SH-SY5Y (cell line): Measurements from ENCODE around the gene CCNK.

Experiments
- GATA2 ChIP-seq: IDR thresholded peaks from 2 replicates; pipeline ENCODE4 v1.6.1; 2011; ENCODE audit warnings: mild to moderate bottlenecking, low read depth, low read length
- GATA3 ChIP-seq: IDR thresholded peaks from 2 replicates; pipeline ENCODE4 v1.6.1; 2011; ENCODE audit warnings: low read depth, mild to moderate bottlenecking, low read length, moderate library complexity

DNA sequence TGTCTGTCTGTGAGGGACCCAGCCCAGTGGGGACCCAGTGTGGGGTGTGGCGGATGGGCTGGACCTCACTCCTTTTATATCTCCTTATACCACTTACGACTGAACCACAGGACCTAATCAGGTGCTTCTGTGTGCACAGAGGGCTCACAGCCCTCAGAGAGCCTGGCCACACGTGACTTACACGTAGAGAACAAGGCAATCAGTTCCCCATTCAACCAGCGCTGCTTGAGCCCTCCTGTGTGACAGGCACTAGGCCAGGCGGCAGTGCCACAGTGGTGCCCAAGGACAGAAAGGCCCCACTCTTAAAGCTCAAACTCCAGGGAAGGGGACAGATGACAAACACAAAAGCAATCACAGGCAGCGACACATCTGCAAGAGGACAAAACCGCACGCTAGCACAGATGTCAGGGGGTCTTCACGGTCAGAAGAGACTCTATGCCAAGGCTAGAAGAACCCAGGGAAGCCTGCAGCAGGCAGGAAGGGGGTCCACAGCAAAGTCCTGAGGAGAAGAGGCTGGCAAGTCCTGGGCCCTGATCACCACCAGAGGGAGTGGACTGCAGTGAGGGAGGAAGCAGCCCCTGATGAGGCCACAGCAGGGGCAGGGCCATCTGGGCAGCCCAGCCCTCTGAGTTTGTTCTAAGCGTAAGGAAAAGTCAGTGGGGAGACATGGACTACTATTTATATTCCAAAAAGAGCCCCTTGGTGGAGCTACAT is 39.9 kb upstream of the CCNK start:
- TF ChIP-seq GATA3 (no peak), GATA2 (no peak)
